Mammary epithelial cell (primary cell): ENCODE measurements around the gene AGRP.

Experiments used
- CTCF ChIP-seq, 2 donors: IDR thresholded peaks in 1 of 2; conservative IDR thresholded peaks in 1 of 2; 2 replicates each; pipeline ENCODE4 v1.5.1; 2011 to 2012; ENCODE audit warnings: inconsistent platforms in 2 of 2, low read length in 2 of 2, mild to moderate bottlenecking in 2 of 2, control low read depth in 1 of 2, low read depth in 1 of 2; ENCODE audit not compliant: insufficient read depth in 1 of 2; ENCODE audit errors: extremely low read depth in 1 of 2
- EZH2 ChIP-seq: IDR thresholded peaks from 2 replicates; pipeline ENCODE4 v1.6.1; 2012; ENCODE audit warnings: low read length, inconsistent platforms, borderline replicate concordance

- no peak for TF ChIP-seq CTCF (conservative IDR thresholded peaks at IDR 0.05 in 1 of 2, IDR thresholded peaks at IDR 0.05 in 1 of 2; ENCODE audit: extremely low read depth in 1 of 2, insufficient read depth in 1 of 2, low read depth in 1 of 2, low read length in 2 of 2)
- TF ChIP-seq EZH2 = no peak
Measured at GRCh38 chr16:67433131-67433719, 50.1 kb downstream of the AGRP start.
